HG03135 (cell line): ENCODE results near the gene MAP4K3.

Experiments
- ATAC-seq: cut with Tn5 transposase; IDR thresholded peaks from one replicate; pipeline ENCODE4 v1.9.1; 2021; ENCODE audit warnings: mild to moderate bottlenecking, moderate library complexity; ENCODE audit not compliant: unreplicated experiment

Gene MAP4K3

DNA sequence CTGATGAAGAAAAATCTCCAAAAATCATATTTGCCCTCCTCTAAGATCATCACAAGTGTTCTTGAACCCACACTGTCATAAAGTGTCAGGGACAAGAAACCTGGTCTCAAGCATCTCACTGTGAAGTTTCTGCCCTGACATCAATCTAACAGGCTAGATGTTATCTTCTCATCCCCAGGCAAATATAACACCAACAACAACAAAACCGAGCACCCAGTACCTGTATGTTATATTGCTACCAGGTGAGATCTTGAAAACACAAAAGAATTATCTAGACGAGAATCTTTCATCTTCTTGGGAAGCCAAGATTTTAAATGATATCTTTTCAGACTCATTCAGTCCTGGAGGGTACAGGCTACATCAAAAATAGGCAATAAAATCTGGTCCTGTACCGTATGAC is 8.8 kb upstream of the MAP4K3 start:
- ATAC-seq, result no peak

DNA sequence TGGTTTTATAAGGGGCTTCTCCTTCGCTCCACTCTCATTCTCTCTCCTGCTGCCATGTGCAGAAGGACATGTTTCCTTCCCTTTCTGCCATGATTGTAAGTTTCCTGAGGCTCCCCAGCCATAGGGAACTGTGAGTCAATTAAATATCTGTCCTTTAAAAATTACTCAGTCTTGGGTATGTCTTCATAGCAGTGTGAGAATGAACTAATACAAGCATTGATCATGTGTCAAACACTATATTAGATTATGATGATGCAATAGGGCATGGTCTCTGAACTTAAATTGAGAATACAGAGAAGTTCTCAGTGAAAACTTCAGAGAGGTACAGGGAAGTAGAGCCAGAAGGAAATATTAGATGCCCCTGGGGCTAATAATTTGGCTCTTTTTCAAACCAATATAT is 5.9 kb upstream of the MAP4K3 start:
- no peak for ATAC-seq

DNA sequence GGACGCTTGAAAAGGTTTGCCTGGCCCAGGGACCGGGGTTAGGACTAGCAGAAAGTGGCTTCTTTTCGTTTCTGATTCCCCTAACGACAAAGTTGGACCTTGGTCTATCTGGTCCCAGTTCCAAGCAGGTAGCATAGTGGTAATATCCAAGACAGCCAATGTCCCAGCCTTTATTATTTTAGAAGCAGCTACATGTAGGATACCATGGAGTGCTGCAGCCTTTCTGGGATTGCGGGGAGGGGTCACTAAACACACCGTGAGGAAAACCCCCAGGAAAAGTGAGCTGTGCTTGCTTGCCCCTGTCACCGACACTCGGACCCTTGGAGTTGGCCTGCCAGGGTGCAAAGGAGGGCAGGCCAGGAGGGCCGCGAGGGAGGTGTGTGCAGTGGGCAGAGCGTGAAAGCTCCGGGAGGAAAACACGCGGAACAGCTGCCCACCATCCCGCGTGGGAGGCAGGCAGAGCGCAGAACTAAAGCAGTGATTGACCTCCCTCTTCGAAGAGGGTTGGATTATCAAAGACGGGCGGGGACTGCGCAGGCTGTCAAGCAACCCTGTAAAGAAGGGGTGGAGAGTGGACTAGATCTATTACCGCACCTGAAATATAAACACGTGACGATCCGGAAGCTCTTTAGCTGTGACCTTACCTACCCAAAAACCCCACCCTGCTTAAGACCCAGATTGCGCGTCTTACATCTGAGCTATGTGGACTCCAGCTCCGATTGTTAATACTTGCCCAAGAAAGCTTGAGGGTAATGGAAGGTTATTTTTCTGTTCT is 624 bp upstream of the MAP4K3 start:
- ATAC-seq, result peak; percentile 46

DNA sequence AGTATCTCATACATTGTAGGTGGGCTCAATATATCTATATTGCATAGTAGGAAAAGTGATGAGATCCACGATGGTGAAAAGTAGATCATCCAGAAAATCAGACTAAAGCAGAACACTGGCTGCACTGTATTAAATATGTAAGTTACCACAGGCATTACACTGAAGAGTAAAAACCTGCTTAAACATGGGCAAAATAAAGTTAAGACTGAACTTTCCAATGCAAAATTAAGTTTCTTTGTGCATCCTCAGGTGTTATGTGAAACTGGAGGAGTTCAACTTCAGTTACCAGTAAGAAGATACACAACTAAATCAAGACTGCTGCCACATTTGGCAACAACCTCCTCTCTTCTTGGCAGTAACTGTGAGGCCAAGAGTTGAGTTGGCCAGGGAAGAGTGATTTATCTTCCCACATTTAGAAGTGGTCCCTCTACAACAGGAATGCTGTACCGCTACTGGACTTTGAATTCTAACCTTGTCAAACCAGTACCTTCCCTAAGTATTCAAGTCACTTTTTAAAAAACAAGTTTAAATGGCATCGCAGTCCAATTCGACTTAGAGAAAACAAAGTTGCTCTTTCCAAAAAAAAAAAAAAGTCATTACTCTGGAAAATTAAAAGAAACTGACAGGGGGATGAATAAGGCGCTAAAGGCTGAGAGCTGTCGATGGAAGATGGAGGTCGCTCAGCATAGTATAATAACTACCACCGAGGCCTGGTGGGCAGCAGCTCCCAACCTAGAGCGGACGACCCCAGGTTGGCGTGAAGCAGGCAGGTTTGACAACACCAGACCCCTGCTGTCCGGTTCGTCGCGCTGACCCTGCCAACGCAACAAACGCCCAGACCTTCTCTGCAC is 1.1 kb downstream of the MAP4K3 start:
- ATAC-seq, result no peak

DNA sequence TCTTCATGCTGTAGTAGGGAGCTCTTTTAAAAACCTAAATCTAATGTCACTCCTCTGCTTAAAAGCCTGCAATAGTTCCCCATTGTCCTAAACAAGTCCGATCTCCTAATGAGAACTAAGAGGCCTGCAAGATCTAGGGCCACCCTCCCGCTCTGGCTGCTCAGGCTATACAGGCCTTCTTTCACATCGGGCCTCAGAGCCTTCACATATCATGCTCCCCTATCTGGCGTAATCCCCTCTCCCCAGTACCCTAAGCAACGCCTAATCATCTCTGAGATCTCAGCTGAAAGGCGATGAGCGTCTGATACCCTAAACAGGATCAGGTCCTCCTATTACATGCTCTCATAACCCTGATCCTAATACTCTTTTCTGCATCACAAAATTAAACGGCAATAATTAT is 1.9 kb downstream of the MAP4K3 start:
- no peak for ATAC-seq

GRCh38 chr2:39434233-39434897 is 2.7 kb downstream of the MAP4K3 start:
- ATAC-seq, result no peak

- ATAC-seq, result no peak
These were observed 3.4 kb downstream of the MAP4K3 start for GRCh38 chr2:39433586-39434195.

DNA sequence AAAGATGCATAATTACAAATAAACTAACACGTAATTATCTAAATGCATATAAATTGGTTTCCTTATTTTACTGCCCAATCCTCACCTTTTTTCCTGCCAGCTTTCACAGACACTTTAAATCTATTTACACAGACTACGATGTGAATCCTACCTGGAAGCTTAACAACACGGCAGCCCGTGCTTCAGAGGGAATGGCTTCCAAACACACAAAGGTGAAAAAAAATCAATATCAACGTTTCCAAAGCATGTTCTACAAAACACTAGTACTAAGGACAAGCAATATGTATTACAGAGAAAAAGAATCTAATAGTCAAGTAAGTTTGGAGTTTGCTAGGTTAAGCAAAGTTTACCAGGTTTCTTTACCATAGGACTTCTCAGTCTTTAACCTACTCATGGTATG is 4.4 kb downstream of the MAP4K3 start:
- ATAC-seq, result no peak

GRCh38 chr2:39431592-39432316 is 5.3 kb downstream of the MAP4K3 start:
- ATAC-seq, result no peak

DNA sequence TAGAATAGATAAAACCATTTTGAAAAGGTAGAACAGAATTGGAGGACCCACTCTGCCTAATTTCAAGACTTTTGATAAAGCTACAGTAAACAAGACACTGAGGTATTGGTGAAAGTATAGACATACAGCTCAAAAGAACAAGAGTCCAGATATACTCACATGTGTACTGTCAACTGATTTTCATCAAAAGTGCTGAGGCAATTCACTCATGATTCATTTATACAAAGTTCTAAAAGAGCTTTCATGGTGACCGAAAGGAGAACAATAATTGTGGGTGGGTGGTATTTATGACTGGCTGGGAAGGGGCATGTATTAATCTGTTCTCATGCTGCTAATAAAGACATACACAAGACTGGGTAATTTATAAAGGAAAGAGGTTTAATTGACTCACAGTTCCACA is 7.3 kb downstream of the MAP4K3 start:
- no peak for ATAC-seq

DNA sequence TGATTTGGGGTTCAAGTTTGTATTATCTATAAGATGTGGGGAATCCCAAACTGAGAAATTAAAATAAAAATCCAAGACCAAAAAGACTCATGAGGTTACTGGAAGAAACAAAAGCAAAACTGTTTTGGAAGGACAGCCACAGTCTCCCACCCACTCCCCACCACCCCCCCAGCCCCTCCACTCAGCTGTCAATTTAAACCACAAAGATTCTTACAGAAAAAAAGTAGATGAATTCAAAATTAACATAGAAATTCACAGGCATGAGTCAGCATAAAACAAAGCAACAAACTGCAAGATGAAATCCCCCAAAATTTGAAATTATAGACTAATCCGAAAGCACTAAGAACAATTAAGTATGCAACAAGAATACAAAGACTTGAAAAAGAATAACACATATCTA is 12.1 kb downstream of the MAP4K3 start:
- no peak for ATAC-seq

- no peak for ATAC-seq
These were observed 14.4 kb downstream of the MAP4K3 start for GRCh38 chr2:39422700-39423099.

- no peak for ATAC-seq
These were observed 15.7 kb downstream of the MAP4K3 start for GRCh38 chr2:39421354-39421753.

- ATAC-seq, result no peak
These were observed 17.5 kb downstream of the MAP4K3 start for GRCh38 chr2:39419282-39420223.

DNA sequence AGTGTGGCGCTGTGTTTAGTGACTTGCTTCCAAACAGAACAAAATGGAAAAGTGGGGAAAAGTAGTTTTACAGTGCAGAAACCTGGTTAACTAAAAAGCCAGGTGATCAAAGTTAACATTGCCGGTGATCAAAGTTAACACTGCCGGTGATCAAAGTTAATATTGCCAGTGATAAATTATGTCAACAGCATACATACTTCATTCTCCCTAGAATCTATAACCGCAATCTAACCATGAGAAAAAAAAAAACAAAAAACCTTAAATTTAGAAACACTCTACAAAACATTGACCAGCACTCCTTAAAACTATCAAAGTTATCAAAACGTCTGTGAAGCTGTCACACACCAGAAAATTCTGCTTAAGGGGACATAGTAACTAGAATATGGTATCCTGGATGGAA is 18.6 kb downstream of the MAP4K3 start:
- no peak for ATAC-seq

- ATAC-seq, result no peak
These were observed 20.9 kb downstream of the MAP4K3 start for GRCh38 chr2:39416140-39416539.

- ATAC-seq, result no peak
These were observed 23.9 kb downstream of the MAP4K3 start for GRCh38 chr2:39413063-39413737.

DNA sequence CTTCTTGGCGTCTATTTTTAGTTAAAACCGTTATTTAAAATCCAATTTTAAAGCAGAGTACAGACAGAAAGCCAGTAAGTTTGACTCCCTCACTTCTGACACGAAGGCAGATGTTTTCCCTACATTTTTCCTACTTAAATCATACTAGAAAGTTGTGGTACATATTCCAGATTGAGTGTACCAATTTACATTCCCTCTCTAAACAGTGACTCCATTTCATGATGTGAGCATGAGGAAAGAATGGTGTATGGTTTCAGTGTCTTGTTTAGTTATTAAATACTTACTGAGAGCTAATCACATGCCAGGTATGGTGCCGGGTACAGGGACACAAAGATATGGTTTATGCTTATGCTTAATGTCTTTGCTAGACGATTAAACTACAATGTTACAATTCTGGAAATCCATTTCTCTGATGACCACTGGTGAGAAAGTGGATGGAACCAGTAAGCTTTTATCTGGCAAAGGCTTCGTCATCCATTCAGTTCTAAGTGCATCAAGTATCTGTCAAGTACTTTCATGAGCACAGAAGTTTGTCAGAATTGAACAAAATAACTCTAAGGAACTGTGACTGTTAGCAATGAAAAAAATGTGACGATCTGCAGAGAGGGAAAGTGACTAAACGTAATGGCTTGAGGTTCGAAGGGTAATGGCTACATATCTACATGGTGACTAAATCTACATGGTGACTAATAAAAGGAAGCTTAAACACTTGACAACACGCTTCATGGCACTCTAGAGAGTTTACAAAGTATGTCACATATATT is 25.7 kb downstream of the MAP4K3 start:
- no peak for ATAC-seq
